GM12874 (cell line): ENCODE data around the gene LRRC36.

ENCODE experiments used
- CTCF ChIP-seq: IDR thresholded peaks from 2 replicates; pipeline ENCODE4 v1.5.1; 2011; ENCODE audit warnings: low read depth, mild to moderate bottlenecking, control low read depth, low read length, moderate library complexity; ENCODE audit not compliant: insufficient read depth

Gene LRRC36

GRCh38 chr16:67312719-67313118, 13.9 kb upstream of the LRRC36 start:
- TF ChIP-seq CTCF: no peak

- no peak for TF ChIP-seq CTCF
Measured at GRCh38 chr16:67317853-67318252, 8.8 kb upstream of the LRRC36 start.

- no peak for TF ChIP-seq CTCF
Measured at GRCh38 chr16:67326115-67326471, 522 bp upstream of the LRRC36 start.

GRCh38 chr16:67327743-67328142, 1.1 kb downstream of the LRRC36 start:
- TF ChIP-seq CTCF: no peak

- TF ChIP-seq CTCF: no peak
Measured at GRCh38 chr16:67329901-67330300, 3.3 kb downstream of the LRRC36 start.

GRCh38 chr16:67333315-67333714, 6.7 kb downstream of the LRRC36 start:
- TF ChIP-seq CTCF: no peak

- TF ChIP-seq CTCF: no peak
Measured at GRCh38 chr16:67336116-67336515, 9.5 kb downstream of the LRRC36 start.

GRCh38 chr16:67336648-67337047, 10.0 kb downstream of the LRRC36 start:
- no peak for TF ChIP-seq CTCF
